ENCODE measurements around the gene ADPRH.

ADPRH gene

DNA sequence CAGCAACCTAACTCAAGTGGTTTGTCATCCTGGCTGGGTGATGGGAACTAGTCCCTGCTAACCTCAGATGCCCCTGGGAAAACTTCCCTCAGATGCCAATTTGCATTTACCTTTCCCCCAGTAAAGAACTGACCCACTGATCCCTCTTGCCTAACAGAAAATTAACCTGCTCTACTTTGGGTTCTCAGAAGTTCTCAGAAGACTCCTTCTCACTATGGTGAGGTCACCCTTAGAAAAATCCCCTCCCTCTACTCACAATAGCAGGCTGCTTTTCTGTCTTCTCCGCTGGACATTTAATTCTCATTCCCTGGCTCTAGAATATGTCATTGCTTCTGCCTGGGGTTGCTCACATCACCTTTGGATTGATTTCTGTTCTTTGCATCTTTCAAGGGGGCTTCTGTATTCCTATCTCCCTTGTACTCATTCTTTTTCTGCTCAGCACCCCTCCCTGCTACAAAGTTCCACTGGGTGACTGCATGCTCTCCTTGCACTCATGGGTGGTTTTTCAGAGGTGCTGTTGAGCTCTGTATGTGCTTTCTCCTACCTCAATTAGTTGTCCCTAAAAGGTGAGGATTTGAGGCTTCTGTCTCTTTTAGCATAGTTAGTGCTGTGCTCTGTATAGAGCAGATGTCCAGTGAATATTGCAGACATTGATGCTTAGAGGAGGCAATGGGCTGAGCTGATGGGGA lies 19.3 kb downstream of the ADPRH start:
- no peak for DNase-seq

DNA sequence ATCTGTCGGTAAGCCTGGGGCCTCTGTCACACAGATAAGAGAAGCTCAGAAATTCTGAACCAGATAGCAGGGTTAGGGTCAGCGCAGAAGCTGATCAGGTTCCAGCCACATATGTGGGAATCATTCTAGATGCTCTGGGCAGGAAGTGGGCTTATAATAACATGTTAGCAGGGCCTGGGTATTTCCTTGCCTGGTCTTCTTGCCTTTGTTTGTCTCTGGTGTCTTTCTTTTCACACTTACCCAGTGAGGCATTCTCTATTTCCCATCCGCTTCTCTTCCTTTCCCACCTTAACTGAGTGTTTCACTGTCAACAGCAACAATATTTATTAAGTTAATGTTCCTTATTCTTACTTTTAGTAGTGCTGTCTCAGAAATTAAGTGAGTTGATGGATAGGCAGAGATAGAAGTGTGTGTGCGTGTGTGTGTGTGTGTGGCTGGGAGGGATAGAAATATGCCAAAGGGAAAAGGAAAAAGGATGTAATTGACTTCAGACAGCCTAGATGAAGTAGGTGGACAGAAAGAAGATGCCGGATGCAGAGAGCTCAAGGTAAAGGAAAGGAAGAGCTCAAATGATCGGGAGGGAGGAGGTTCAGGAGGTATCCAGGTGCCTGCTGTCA lies 20.4 kb downstream of the ADPRH start:
- DNase-seq, result no peak

DNA sequence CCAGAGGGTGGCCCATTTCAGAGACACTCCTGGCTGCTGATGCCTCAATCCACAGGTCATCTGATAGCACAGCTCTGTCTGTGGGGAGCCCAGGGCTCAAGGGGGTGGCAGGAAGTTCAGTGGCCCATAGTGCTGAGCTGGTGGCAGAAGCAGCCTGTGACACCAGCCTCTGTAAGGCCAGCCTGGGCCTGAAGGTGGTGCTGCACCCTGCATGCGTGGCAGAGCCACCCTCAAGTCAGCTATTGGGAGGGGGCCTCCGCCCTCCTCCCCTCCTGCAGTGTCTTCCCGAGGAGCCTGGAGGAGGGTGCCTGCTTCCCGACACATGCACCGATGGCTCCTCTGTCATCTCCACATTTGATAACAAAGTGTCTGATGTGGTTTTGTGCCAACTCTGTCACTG lies 21.4 kb downstream of the ADPRH start:
- no peak for DNase-seq

DNA sequence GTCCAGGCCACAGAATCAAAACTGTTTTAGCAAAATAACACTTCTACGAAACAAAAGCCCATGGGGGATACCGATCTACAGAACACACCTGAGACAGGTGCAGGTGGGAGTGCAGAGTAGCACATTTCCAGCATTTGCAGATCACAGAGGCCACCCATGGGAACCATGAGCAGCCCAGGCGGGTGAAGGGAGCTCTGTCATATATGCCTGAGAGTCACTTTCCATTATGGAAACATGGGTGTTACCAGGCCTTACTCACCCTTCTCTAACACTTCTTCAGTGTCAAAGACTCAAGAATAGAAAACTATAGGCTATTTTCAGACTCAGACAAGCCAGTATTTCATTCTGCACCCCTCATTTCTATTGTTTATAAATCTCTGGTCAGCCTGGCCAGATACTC lies 21.9 kb downstream of the ADPRH start:
- DNase-seq, result no peak

DNA sequence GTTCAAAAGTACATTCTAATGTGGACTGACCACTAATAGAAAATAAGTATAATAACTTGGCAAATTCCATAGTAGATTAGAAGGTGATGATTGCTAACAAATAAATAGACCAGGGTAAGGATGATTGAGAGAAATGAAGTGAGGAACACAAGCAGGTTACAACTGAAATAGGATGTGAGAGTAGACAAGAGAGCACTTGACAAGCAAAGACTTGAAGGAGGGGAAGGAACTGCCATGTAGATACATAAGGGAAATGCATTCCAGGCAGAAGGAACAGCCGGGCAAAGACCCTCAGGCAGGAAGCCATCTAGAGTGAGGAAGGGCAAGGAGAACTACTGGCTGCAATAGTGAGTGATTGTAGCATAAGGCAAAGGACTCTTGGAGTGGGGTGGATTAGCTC lies 23.4 kb downstream of the ADPRH start:
- DNase-seq, result no peak

DNA sequence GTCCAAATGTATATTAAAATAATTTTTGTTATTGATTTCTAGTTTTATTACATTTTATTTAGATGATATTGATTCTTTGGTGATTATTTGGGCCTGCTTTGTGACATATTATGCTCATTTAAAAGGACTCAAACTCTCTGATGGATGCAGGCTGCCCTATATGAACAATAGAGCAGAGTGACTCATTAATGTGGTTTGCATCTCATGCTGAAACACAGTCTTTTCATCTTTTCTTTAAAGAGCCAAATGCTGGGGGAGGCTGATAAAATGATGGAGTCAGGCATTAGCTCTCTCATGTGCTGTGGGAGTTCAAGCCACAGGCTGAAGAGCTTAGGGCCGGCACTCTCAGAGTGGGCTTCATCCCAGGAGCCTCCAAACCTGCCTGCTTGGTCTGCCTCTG lies 25.6 kb downstream of the ADPRH start:
- no peak for DNase-seq

DNA sequence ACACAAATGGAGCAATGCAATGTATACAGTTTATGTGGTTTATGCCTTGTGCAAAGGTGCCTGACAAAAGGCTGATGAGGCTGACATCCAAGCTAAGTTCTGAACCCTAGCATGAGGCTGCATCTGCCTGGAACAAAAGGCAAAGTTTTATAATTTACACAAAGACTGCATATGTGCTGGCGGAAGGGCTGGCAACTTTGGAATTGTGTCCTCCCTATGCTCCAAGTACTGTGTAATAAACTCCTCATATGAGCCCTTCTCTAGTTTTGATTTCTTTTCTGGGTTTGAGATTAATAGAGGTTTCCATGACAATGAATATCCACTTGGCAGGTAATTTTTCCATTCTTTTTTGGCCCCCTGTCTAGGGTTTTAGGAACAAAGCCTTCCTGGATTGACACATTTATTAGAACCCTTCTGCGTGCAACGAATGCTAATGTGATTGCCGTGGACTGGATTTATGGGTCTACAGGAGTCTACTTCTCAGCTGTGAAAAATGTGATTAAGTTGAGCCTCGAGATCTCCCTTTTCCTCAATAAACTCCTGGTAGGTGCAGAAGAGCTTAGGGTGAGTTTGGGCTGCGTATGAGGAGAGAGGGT lies 29.2 kb downstream of the ADPRH start:
- DNase-seq, result no peak

DNA sequence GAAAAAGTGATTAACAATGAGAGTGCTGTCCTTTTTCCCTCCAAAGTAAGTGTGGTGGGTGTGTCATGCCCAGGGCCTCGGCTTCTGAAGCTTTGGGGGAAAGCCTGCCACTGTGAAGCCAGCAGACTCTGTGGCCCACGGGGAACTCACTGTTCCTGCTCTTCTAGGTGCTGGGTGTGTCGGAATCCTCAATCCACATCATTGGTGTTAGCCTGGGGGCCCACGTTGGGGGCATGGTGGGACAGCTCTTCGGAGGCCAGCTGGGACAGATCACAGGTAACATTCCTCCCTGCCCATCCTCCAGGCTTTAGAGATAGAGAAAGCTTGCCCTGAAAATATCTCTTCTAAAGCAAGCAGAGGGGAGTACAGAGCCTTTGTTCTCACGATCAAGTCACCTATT lies 30.0 kb downstream of the ADPRH start:
- DNase-seq, result no peak

DNA sequence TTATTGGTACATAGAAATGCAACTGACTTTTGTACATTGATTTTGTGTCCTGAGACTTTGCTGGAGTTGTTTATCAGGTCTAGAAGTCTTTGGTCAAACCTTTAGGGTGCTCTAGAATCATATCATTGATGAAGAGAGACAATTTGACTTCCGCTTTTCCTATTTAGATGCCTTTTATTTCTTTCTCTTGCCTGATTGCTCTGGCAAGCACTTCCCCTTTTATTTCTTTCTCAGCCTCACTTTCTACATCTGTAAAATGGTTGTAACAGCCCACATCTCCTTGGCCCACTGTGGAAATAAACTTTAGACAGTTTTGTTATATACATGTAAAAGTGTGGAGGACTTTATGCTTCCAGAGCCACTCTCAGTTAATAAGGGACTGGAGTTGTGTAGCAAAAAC lies 32.4 kb downstream of the ADPRH start:
- DNase-seq, result no peak

DNA sequence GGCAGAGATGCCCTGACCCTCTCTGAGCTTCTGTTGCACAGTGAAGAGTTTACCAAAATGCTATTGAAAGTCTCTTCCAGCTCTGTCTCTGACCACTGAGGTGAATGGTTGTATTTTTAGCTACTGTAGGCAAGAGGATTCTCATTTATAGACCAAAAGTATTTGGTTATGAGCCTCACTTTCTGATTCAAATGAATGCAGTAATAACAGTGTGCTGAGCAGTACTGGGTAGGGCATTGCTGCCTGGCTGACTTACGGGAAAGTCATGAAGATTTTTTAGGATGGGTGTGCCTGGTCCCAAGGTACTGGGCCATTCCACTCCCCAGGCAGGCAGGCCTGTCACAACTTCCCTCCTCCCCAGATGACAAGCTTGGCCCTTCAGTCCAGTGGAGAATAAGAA lies 33.9 kb downstream of the ADPRH start:
- DNase-seq, result no peak

DNA sequence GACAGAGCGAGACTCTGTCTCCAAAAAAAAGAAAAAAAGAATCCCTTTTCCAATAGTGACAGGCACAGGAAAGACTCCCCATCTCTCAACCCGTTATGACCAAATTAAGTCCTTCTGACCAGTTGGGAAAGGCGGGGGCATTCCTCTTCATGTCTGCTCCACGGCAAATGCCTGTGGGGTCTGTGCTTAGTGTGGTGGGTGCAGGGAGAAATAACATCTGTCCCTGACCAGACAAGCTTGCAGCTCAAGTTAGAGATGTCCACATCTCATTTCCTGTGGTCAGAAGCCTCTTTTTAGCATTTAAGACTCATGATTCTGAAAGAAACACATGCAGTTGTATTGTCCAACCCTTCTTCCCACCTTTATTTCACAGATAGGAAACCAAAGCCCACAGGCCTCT lies 34.6 kb downstream of the ADPRH start:
- no peak for DNase-seq

DNA sequence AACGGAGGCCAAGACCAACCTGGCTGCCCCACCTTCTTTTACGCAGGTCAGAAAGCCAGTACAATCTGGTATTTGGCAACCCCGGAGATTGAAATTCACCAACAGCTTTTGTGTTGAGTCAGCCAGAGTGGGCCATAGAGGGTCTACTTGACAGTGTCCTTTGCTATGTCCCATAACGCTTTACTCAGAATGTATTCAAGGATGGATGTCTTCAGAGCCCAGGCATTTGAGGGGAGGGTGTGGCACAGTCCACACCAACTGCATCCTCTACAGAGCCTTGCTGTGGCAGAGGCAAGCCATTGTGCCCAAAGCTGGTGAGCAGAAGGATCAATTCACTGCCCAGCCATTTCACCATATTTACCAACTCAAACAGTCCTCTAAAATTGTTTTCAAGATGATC lies 36.8 kb downstream of the ADPRH start:
- DNase-seq, result no peak

DNA sequence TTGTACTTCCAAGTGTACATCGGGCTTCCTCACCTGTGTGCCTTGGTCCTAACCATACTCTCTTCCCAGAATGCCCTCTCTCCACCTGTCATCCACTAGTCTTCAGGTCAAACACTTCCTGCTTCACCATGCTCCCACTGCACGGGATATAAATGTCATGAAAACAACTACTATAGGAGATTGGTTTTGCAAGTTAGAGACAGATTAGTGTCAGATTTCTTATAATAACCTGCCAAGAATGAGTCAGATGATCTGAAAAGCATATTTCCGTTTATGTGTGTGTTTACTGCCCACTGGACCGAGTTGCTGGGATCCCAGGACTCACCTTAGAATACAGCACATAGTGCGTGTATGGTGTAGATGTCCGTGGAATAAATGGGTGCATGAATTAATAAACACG lies 39.8 kb downstream of the ADPRH start:
- no peak for DNase-seq

DNA sequence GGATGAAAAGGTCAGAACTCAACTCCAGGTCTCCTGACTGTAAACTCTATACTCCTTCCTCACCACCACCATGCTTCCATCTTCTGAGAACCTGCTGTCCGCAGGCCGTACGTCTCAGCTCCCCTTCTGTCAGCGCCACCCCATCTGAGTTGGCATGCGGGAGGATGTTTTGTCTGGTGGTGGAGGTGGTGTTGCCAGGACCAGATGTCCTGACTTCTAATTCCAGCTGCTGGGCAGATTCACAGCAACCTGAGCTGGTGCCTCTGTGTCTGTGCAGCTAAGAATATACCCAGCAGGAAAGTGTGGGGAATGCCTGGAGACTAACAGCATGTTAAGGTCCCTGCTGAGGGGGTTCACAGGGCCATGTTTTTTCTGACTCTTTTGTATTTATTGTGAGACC lies 41.6 kb downstream of the ADPRH start:
- DNase-seq, result no peak

DNA sequence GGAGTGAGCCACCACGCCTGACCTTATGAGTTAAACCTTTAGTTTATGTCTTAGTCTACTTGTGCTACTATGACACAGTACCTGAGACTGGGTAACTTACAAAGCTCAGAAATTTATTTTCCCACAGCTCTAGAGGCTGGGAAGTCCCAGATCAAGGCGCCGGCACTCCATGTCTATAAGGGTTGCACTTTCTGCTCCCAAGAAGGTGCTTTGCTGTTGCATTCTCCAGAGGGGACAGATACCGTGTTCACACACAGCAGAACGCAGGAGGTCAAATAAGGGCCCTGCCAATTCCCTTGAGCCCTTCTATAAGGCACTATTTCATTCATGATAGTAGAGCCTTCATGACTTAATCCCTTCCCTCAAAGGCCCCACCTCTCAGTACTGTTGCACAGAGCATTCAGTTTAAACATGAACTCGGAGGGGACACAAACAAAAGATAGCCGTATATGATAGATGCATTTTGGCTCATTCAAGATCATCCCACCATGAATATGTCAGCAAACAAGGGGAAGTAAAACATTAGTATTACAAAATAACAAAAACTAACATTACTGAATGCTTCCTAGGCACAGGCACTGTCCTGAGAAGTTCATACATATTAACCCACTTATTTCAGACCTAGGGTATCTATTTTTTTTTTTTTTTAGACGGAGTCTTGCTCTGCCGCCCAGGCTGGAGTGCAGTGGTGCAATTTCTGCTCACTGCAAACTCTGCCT lies 44.9 kb downstream of the ADPRH start:
- no peak for DNase-seq

DNA sequence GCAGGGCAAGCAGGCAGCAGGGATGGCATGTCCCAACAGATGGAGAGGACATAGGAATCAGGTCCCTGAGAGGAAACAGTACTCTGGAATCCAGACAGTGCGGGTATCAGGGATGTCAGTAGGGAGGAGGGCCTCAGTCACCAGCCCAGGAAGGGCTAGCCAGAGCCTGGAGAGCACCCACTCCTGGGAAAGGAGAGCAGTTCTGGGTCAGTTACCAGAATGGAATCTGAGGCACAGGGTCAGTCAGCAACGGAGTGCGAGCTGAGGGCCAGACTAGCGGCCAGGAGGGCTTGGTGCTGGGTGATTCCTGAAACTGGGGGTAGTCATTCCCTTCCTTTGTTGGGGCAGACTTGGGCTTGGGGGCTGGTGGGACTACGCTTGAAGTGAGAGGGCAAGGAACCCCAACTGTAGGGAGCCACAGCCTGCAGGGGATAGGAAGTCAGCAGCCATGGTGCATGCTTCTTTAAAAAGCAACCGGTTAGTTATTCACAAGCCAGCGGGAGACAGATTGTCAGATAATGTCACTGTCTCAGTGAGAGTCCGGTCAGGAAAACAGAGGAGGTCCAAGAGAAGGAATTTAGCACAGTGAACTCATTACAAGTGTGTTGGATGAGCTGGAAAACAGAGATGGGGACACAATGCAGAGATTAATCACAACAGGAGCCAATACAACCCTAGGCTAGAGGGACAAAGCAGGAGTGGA lies 46.3 kb downstream of the ADPRH start:
- no peak for DNase-seq

DNA sequence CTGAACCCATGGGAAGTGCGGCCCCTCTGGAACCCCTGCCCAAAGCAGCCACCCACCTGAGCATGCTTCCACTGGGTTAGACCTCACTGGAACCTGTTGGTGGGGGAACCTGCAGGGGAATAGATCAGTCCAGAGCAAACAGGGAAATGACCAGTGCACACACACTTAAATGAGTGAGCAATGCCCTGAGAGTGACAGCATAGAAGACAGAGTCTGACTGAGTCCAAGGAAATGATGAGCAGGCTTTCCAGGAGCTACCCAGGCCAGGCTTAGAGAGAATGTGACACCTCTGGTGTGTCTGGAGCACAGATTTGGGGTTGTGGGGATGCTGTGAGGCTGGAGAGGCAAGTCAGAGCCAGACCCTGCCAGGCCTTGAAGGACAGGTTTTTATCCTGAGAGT lies 46.9 kb downstream of the ADPRH start:
- no peak for DNase-seq

DNA sequence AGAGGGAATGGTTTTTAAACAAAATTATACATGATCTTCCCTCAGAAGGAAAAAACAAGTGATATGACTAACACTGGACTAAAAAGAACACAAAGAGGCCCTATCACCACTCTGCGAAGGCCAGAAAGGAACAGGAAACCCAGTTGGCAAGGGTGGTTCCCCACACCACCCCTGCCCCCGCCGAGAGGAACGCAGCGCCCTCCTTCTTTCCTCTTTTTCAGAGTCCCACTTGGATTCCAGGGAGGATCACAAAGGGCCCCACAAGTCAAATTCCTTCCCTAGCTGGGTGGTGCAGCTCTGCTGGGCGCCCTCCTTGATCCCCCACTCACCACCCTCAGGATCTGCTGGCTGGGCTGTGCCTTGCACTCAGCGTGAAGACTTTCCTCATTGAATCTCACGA lies 48.2 kb downstream of the ADPRH start:
- no peak for DNase-seq

DNA sequence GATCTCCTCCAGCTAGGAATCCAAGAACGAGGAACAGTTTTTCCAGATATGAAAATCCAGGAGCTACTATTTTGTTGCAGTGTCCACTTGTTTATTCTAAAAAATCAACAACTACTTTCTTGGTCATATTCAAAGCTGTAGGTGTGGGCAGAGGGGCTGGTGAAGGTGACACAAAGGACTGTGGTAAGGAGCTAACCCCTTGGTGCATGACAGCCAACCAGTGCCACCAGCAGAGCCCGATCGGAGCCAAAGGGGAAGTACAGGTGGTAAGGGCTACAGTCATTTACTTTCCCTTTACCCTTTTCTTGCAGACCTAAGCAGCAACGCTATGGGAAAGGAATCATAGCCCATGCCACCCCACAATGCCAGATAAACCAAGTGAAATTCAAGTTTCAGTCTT lies 49.1 kb downstream of the ADPRH start:
- no peak for DNase-seq

DNA sequence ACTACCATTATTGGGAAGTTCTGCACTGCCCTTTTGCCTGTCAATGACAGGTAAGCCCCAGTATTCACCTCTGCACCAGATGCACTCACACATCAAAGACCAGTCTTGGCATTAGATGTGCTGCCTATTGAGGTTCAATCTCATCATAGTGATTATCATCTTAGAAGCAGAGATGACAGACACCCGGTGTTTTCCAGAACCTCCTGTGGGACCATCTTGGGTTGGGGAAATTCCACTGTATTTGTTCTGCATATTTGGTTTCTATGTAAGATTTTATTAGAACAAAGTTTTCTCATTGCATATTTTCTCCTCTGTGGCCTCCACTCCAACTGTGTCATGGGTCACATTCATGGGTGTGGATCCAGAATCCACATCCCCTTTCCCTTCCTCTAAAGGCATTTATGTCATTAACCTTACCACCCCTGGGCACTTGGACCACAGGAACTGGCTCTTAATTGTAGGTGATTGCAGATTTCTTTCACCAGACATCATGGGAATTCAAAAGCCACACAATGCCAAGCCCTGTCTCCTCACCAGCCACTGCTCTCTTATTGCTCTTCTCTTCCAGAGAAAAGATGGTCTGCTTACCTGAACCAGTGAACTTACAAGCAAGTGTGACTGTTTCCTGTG lies 49.6 kb downstream of the ADPRH start:
- DNase-seq, result no peak

DNA sequence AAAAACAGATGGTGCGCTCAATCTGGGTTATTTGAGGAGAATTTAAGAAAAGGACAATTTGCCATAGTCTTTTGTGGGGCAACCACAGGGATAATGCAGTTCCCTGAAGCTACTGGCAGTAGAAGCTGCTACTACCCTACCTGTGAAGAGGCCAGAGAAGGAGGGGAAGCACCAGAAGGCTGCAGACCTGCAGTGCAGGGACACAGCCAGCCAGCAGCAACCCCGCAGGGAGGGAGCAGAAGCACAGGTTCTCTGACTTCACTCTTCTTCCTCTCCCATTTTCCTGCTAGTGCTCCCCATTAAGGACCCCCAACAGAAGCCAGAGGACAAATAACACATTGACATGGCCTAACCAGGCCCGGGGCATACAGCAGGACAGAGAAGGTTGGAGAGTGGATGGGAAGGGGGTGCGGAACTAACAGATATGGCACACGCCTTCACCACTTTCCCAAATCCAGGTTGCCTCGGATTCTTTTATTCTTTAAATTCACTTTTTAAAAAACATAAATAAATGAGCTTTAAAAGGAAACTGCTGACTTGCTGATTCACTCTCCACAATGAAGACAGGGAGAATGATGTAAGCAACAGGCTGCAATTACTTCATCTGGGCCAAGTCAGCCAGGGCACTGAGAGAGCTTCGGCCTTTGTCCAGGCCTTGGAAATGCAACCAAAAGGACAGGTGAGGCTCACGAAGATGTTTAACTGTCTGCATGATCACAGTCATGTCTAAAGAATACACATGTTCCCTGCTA lies 51.0 kb downstream of the ADPRH start:
- DNase-seq, result no peak

DNA sequence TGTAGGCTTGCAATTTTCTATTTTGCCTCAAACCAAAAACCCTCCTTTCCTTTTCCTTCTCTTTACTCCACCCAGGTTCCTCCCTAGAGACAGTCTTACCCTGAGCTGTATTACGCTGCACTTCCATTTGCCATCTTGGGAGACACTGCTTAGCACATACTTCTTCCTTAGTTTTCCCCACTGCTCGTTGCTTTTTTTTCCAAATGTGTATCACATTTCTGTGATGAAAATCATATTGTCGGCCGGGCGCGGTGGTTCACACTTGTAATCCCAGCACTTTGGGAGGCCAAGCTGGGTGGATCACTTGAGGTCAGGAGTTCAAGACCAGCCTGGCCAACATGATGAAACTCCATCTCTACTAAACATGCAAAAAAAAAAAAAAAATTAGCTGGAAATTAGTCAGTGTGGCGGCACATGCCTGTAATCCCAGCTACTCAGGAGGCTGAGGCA lies 51.6 kb downstream of the ADPRH start:
- no peak for DNase-seq

Data from NCI-H2081 treated with DMSO at 0.1 percent for 48 hours (cell line).